GM12878 (cell line): ENCODE measurements around the gene MDK. TPM values are rescaled to one million over a fixed set of nuclear protein-coding genes. Genes with fewer than 3 reads are reported as not detected.

Source experiments
- ATAC-seq: fragments of 200-7000 bp; cut with Tn5 transposase; 3 replicates; pipeline ENCODE4 v1.9.1; 2020; ENCODE audit warnings: mild to moderate bottlenecking, moderate library complexity
- BruUV-seq: library from RNA; stranded (reverse); fragments of 400-500 nt; replicated peaks from 2 replicates; lab custom pipeline; 2021; lab: Mats Ljungman, UMichigan
- CTCF ChIA-PET: fragments of 300-600 bp; sonication (Branson Sonifier 250); formaldehyde crosslinking; extraction: SDS; loops from one replicate; lab custom pipeline; 2021; ENCODE audit warnings: inconsistent platforms; lab: Yijun Ruan, JAX
- POLR2A ChIA-PET: fragments of 350-600 bp; formaldehyde crosslinking; extraction: SDS; loops from one replicate; lab custom pipeline; 2021; ENCODE audit warnings: inconsistent platforms; lab: Charles Lee
- RAD21 ChIA-PET: fragments of 300-600 bp; sonication (Branson Sonifier 250); formaldehyde crosslinking; loops from one replicate; lab custom pipeline; 2023; ENCODE audit warnings: antibody characterized with exemption; ENCODE audit not compliant: unreplicated experiment; lab: Charles Lee
- SMC1A ChIA-PET: fragments of 300-600 bp; sonication (Branson Sonifier 250); formaldehyde crosslinking; loops from one replicate; lab custom pipeline; 2023; ENCODE audit not compliant: unreplicated experiment, uncharacterized antibody; lab: Charles Lee
- DNase-seq: peaks from one replicate; pipeline ENCODE4 v3.0.0-alpha.2; 2011; ENCODE audit warnings: low read depth, low spot score
- FAIRE-seq: peaks from 3 replicates; lab custom pipeline; 2011; peaks lifted over from hg19 to GRCh38; lab: Jason Lieb, UNC
- H2AFZ ChIP-seq: 2 replicates; pipeline ENCODE4 v1.6.0; 2011; ENCODE audit warnings: low read depth, low read length, control low read depth; ENCODE audit not compliant: control insufficient read depth
- H3K27ac ChIP-seq: 2 replicates; pipeline ENCODE4 v1.5.1; 2011; ENCODE audit warnings: control low read depth; ENCODE audit not compliant: control insufficient read depth, insufficient read depth
- H3K27me3 ChIP-seq, 2 experiments: replicated peaks in 1 of 2; 2 replicates each; pipeline versions ENCODE4 v1.6.0 to v1.6.1; 2011; ENCODE audit warnings: low read length in 1 of 2; ENCODE audit not compliant: control insufficient read depth in 2 of 2, insufficient read depth in 2 of 2
- H3K36me3 ChIP-seq, 2 experiments: 2 replicates each; pipeline ENCODE4 v1.5.1; 2011; ENCODE audit warnings: low read length in 1 of 2; ENCODE audit not compliant: control insufficient read depth in 2 of 2, insufficient read depth in 2 of 2
- H3K4me1 ChIP-seq: 2 replicates; pipeline ENCODE4 v1.6.1; 2011; ENCODE audit warnings: mild to moderate bottlenecking, low read length, moderate library complexity, mixed read lengths; ENCODE audit not compliant: control insufficient read depth, insufficient read depth
- H3K4me2 ChIP-seq: 2 replicates; pipeline ENCODE4 v1.6.0; 2011; ENCODE audit warnings: control low read depth; ENCODE audit not compliant: control insufficient read depth, insufficient read depth
- H3K4me3 ChIP-seq: fragments of 200-600 bp; sonication (generic); 2 replicates; pipeline ENCODE4 v1.5.1; 2016
- H3K79me2 ChIP-seq: 2 replicates; pipeline ENCODE4 v1.6.0; 2011; ENCODE audit warnings: low read length; ENCODE audit not compliant: control insufficient read depth, insufficient read depth
- H3K9ac ChIP-seq: 2 replicates; pipeline ENCODE4 v1.8.0; 2011; ENCODE audit warnings: low read length, control low read depth, mixed read lengths; ENCODE audit not compliant: control insufficient read depth, insufficient read depth
- H3K9me3 ChIP-seq: replicated peaks from 3 replicates; pipeline ENCODE4 v1.5.1; 2011; ENCODE audit warnings: mild to moderate bottlenecking, low read length; ENCODE audit not compliant: control insufficient read depth, insufficient read depth
- H4K20me1 ChIP-seq: 2 replicates; pipeline ENCODE4 v1.6.0; 2011; ENCODE audit not compliant: control insufficient read depth, insufficient read depth
- CHD4 ChIP-seq: fragments of 200-600 bp; sonication (generic); IDR thresholded peaks from 2 replicates; pipeline ENCODE4 v1.6.1; 2016; ENCODE audit warnings: mild to moderate bottlenecking
- EZH2 ChIP-seq: IDR thresholded peaks from 2 replicates; pipeline ENCODE4 v1.6.1; 2012; ENCODE audit warnings: low read depth, mild to moderate bottlenecking, control low read depth, inconsistent platforms, low read length, borderline replicate concordance; ENCODE audit not compliant: control insufficient read depth
- IKZF2 ChIP-seq, 2 experiments: fragments of 450-650 bp; IDR thresholded peaks; 2 replicates each; pipeline ENCODE4 v1.6.1; 2017; ENCODE audit warnings: mild to moderate bottlenecking in 2 of 2, moderate library complexity in 2 of 2
- JUNB ChIP-seq: IDR thresholded peaks from 2 replicates; pipeline ENCODE4 v1.6.1; 2016; ENCODE audit warnings: antibody characterized with exemption, mild to moderate bottlenecking
- MTA3 ChIP-seq: IDR thresholded peaks from 2 replicates; pipeline ENCODE4 v1.6.1; 2012; ENCODE audit warnings: low read length, inconsistent platforms, borderline replicate concordance
- PKNOX1 ChIP-seq: fragments of 450-650 bp; IDR thresholded peaks from 2 replicates; pipeline ENCODE4 v1.6.1; 2016; ENCODE audit warnings: mild to moderate bottlenecking
- SUPT20H ChIP-seq: IDR thresholded peaks from 2 replicates; pipeline ENCODE4 v1.6.1; 2011; ENCODE audit warnings: low read depth, mild to moderate bottlenecking, low read length, moderate library complexity, borderline replicate concordance; ENCODE audit not compliant: control insufficient read depth
- USF1 ChIP-seq: IDR thresholded peaks from 2 replicates; pipeline ENCODE4 v1.6.1; 2011; ENCODE audit warnings: borderline replicate concordance, low read depth, mild to moderate bottlenecking, moderate library complexity, mixed read lengths, low read length; ENCODE audit not compliant: insufficient read depth; ENCODE audit errors: extremely low read length
- whole genome bisulfite sequencing: methylation state at CpG from one replicate; pipeline ENCODE4 v1.1.6; 2016; ENCODE audit warnings: low lambda C conversion rate; ENCODE audit not compliant: insufficient replicate concordance, insufficient coverage; ENCODE audit errors: missing lambda C conversion rate; 5-methylcytosine and 5-hydroxymethylcytosine counted together
- in situ Hi-C: fragments of 300-500 bp; cut with MboI; formaldehyde crosslinking; loops from 9 replicates; pipeline ENCODE4 v1.14.3; 2018; ENCODE audit warnings: mixed read lengths
- intact Hi-C: fragments of 100-400 bp; cut with micrococcal nuclease; formaldehyde crosslinking; loops from one replicate; pipeline ENCODE4 v1.14.2; 2022; ENCODE audit not compliant: unreplicated experiment
- polyA plus RNA-seq, 11 experiments: library from polyadenylated mRNA; depleted of rRNA in 4 of 11; unstranded in 6 of 11; stranded (reverse) in 5 of 11; fragments of >200 nt; fragmentation: Nextera tagmentation in 4 of 11; fragmentation: Illumina TruSeq in 1 of 11; extraction: Ambion mirVana in 4 of 11; extraction: Trizol in 1 of 11; gene quantifications; 1 replicate in 1 of 11; 2 replicates in 10 of 11; pipeline versions ENCODE4 v1.2.1 to v1.2.3, GENCODE V29; 2011 to 2016; ENCODE audit warnings: inconsistent platforms in 2 of 11, missing spikeins in 2 of 11, low read depth in 1 of 11
- total RNA-seq, 4 experiments: library from RNA; depleted of rRNA in 3 of 4; stranded (reverse); fragments of >200 nt in 3 of 4; fragmentation: Illumina TruSeq in 1 of 4; extraction: Trizol in 1 of 4; gene quantifications; 2 replicates each; pipeline versions ENCODE4 v1.2.1 to v1.2.3, GENCODE V29; 2013 to 2021
- TF ChIP-seq, protein P1 (sequence below): fragments of 450-650 bp; IDR thresholded peaks from 2 replicates; pipeline ENCODE4 v1.6.1; 2016; ENCODE audit warnings: mild to moderate bottlenecking

Gene MDK
- total and polyA plus RNA-seq, 10 of the 15 experiments (the other 5 are each of a cell fraction or from before 2014, with no cell fraction given), result 0.77 to 17.8 (median 9.9) TPM

- Histone ChIP-seq H3K79me2 (no peaks in the 10 kb centered on the region), H4K20me1 (no peaks in the 10 kb centered on the region), H3K9me3 (no peaks in the 10 kb centered on the region), H3K36me3 (peaks cover 4 to 21% of the 10 kb centered on the region in 2 experiments; a peak in 3 of 4 replicates), H3K27ac (no peak overlapping the region), H3K4me1 (peaks cover 8% of the 10 kb centered on the region), H3K9ac (no peak overlapping the region)
- WGBS, result 92% methylated on average over 10 of the region's 10 CpGs
- intact Hi-C loops, result no loop called here
- POLR2A ChIA-PET, result interaction anchor here (0.6 to 0.8 kb wide), 2 partner anchors 18 to 104 kb away, joined by 3 to 4 read pairs; no protein-coding TSS in a partner anchor
- no peak for TF ChIP-seq USF1
- no peak for TF ChIP-seq IKZF2 (IDR thresholded peaks at IDR 0.05)
- no peak for TF ChIP-seq PKNOX1
- TF ChIP-seq CHD4, result no peak
- TF ChIP-seq EZH2, result no peak
- TF ChIP-seq JUNB, result no peak
- TF ChIP-seq, protein P1, sequence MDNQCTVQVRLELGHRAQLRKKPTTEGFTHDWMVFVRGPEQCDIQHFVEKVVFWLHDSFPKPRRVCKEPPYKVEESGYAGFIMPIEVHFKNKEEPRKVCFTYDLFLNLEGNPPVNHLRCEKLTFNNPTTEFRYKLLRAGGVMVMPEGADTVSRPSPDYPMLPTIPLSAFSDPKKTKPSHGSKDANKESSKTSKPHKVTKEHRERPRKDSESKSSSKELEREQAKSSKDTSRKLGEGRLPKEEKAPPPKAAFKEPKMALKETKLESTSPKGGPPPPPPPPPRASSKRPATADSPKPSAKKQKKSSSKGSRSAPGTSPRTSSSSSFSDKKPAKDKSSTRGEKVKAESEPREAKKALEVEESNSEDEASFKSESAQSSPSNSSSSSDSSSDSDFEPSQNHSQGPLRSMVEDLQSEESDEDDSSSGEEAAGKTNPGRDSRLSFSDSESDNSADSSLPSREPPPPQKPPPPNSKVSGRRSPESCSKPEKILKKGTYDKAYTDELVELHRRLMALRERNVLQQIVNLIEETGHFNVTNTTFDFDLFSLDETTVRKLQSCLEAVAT, result no peak
- no peak for TF ChIP-seq SUPT20H
- TF ChIP-seq MTA3, result no peak
- TF ChIP-seq, all 136 proteins: peak for 0
- BruUV-seq, result TSS peak; percentile 54
- CTCF ChIA-PET, result interaction anchor here (0.7 to 1.9 kb wide), 7 partner anchors 11 to 277 kb away, joined by 3 to 5 read pairs (median 3); no protein-coding TSS in a partner anchor
- DNase-seq (no peak), ATAC-seq (no peak), FAIRE-seq (no peak)
- in situ Hi-C loops, result no loop called here
- H2AFZ ChIP-seq, result no peak overlapping the region
- peaks cover 6 to 12% of the 10 kb centered on the region in 2 experiments for H3K27me3 ChIP-seq
- H3K4me2 ChIP-seq, result no peak overlapping the region
- no peak overlapping the region for H3K4me3 ChIP-seq
- RAD21 ChIA-PET, result interaction anchor here (0.5 to 0.6 kb wide), 2 partner anchors 216 to 1164 kb away, joined by 3 to 4 read pairs; partner anchors contain the start of gene AMBRA1
- SMC1A ChIA-PET, result no interaction called here
Observed at GRCh38 chr11:46378296-46378695, 3.2 kb upstream of the MDK start.
